Measurements from ENCODE around the gene EPHB3. TPM values are rescaled to one million over a fixed set of nuclear protein-coding genes. Genes with fewer than 3 reads are reported as not detected.

The EPHB3 gene
- total and polyA plus RNA-seq, 2 donors (not counting 3 experiments of a cell fraction or from before 2014, with no cell fraction given), result 0.01 TPM; not detected in 1

- Histone ChIP-seq H3K9me1 (replicated peaks; ENCODE audit: control insufficient read depth, extremely low read depth, insufficient read depth, low read length) (no peaks in the 10 kb centered on the region), H3K4me2 (ENCODE audit: insufficient read depth, low read length) (no peak overlapping the region), H4K20me1 (replicated peaks; ENCODE audit: control insufficient read depth, extremely low read depth, insufficient read depth, low read length) (no peaks in the 10 kb centered on the region), H3K4me1 (ENCODE audit: control insufficient read depth, extremely low read depth, insufficient read depth, low read length) (no peaks in the 10 kb centered on the region), H3K27ac (ENCODE audit: insufficient read depth, low read depth, low read length) (no peak overlapping the region), H3K27me3 (ENCODE audit: control insufficient read depth in 2 of 2, insufficient read depth in 2 of 2, low read length in 2 of 2) (peaks cover 3 to 4% of the 10 kb centered on the region in 2 experiments), H3K4me3 (replicated peaks in 1 of 3; ENCODE audit: insufficient read depth in 1 of 3, low read depth in 1 of 3, low read length in 3 of 3) (no peak overlapping the region), H3K9me3 (replicated peaks; ENCODE audit: control insufficient read depth, insufficient read depth, low read length) (no peaks in the 10 kb centered on the region), H3K79me2 (ENCODE audit: control insufficient read depth, insufficient read depth, low read length) (no peaks in the 10 kb centered on the region), H3K9ac (replicated peaks; ENCODE audit: extremely low read depth, insufficient read depth, low read length) (no peak overlapping the region), H2AFZ (ENCODE audit: low read depth, low read length) (no peak overlapping the region), H3K36me3 (ENCODE audit: control insufficient read depth in 2 of 2, extremely low read depth in 1 of 2, insufficient read depth in 2 of 2, low read length in 2 of 2) (no peaks in the 10 kb centered on the region)
- TF ChIP-seq POLR2AphosphoS5 (IDR thresholded peaks at IDR 0.05; ENCODE audit: insufficient read depth, low read depth, low read length) (no peak), GATA2 (IDR thresholded peaks at IDR 0.05; ENCODE audit: insufficient read depth, insufficient read length, low read depth, low read length) (no peak), MAX (IDR thresholded peaks at IDR 0.05; ENCODE audit: insufficient read depth, insufficient read length) (no peak), MYC (IDR thresholded peaks at IDR 0.05; ENCODE audit: low read depth, low read length) (no peak), CTCF (IDR thresholded peaks at IDR 0.05; ENCODE audit: extremely low read depth in 1 of 2, insufficient read depth in 1 of 2, low read depth in 1 of 2, low read length in 2 of 2) (no peak), FOS (IDR thresholded peaks at IDR 0.05; ENCODE audit: borderline replicate concordance, insufficient read depth, low read length) (no peak), EZH2 (IDR thresholded peaks at IDR 0.05; ENCODE audit: borderline replicate concordance, low read depth, low read length, severe bottlenecking) (no peak), POLR2A (IDR thresholded peaks at IDR 0.05; ENCODE audit: low read depth, low read length) (no peak), JUN (IDR thresholded peaks at IDR 0.05; ENCODE audit: borderline replicate concordance, insufficient read depth, insufficient read length, low read depth) (no peak)
- dilution Hi-C loops (cut with MboI; ENCODE audit: extremely low pct_ligation_motif_present, low sequenced_read_pairs) (no loop called here), intact Hi-C loops (cut with micrococcal nuclease) (no loop called here)
- no TSS peak for BruUV-seq (replicated peaks)
- no peak for FAIRE-seq
- DNase-seq (ENCODE audit: low read depth, low spot score), result no peak
- POLR2A ChIA-PET, result no interaction called here
- CTCF ChIA-PET, result no interaction called here
Observed at GRCh38 chr3:184577546-184577945, 16.0 kb downstream of the EPHB3 start.

All from endothelial cell of umbilical vein (primary cell).